H1 (cell line): Measurements from ENCODE around the gene OTOP1. TPM values are rescaled to one million over a fixed set of nuclear protein-coding genes. Genes with fewer than 3 reads are reported as not detected.

Source experiments
- CTCF ChIA-PET: fragments of 300-600 bp; sonication (Branson Sonifier 250); formaldehyde crosslinking; loops from one replicate; lab custom pipeline; 2021; ENCODE audit not compliant: partially characterized antibody; lab: Charles Lee
- POLR2A ChIA-PET: fragments of 300-600 bp; sonication (Branson Sonifier 250); formaldehyde crosslinking; loops from one replicate; lab custom pipeline; 2021; ENCODE audit warnings: inconsistent platforms; ENCODE audit not compliant: partially characterized antibody; lab: Charles Lee
- DNase-seq, 2 experiments: peaks; one replicate each; pipeline versions ENCODE4 v3.0.0 to v3.0.0-alpha.2; 2010 to 2022; ENCODE audit warnings: low spot score in 2 of 2, low read depth in 1 of 2, mixed read lengths in 1 of 2
- FAIRE-seq: peaks from 2 replicates; lab custom pipeline; 2011; peaks lifted over from hg19 to GRCh38; lab: Jason Lieb, UNC
- H2AFZ ChIP-seq: 2 replicates; pipeline ENCODE4 v1.8.1; 2012; ENCODE audit warnings: low read length, inconsistent platforms
- H2AK5ac ChIP-seq: 2 replicates; pipeline ENCODE4 v1.6.1; 2013; ENCODE audit warnings: low read depth, low read length
- H2BK120ac ChIP-seq: replicated peaks from 2 replicates; pipeline ENCODE3; 2013; ENCODE audit warnings: low read depth, low read length, inconsistent platforms
- H2BK12ac ChIP-seq: 2 replicates; pipeline ENCODE4 v1.6.1; 2013; ENCODE audit warnings: low read depth, low read length
- H2BK15ac ChIP-seq: 2 replicates; pipeline ENCODE4 v1.6.1; 2013; ENCODE audit warnings: low read length
- H2BK20ac ChIP-seq: 2 replicates; pipeline ENCODE4 v1.6.1; 2013; ENCODE audit warnings: low read length
- H2BK5ac ChIP-seq: 2 replicates; pipeline ENCODE4 v1.6.1; 2013; ENCODE audit warnings: low read depth, low read length
- H3K14ac ChIP-seq: 2 replicates; pipeline ENCODE4 v1.6.1; 2013; ENCODE audit warnings: inconsistent platforms; ENCODE audit not compliant: insufficient read length
- H3K18ac ChIP-seq: 2 replicates; pipeline ENCODE4 v1.6.1; 2013; ENCODE audit warnings: low read length; ENCODE audit errors: extremely low read depth
- H3K23ac ChIP-seq: 2 replicates; pipeline ENCODE4 v1.6.1; 2013; ENCODE audit warnings: inconsistent platforms; ENCODE audit not compliant: insufficient read length
- H3K23me2 ChIP-seq: 2 replicates; pipeline ENCODE4 v1.6.1; 2013; ENCODE audit warnings: low read depth, low read length
- H3K27ac ChIP-seq: 2 replicates; pipeline ENCODE4 v1.6.1; 2011; ENCODE audit warnings: low read depth, low read length, inconsistent platforms
- H3K27me3 ChIP-seq, 4 experiments: replicated peaks in 1 of 4; 1 replicate in 1 of 4; 2 replicates in 3 of 4; pipeline versions ENCODE4 v1.6.1 to v1.8.1; 2011 to 2013; ENCODE audit warnings: low read length in 3 of 4, mild to moderate bottlenecking in 3 of 4, inconsistent platforms in 2 of 4, mixed read lengths in 2 of 4, moderate library complexity in 1 of 4; ENCODE audit not compliant: control insufficient read depth in 3 of 4, insufficient read depth in 3 of 4; ENCODE audit errors: extremely low read depth in 1 of 4
- H3K36me3 ChIP-seq, 4 experiments: 2 replicates each; pipeline versions ENCODE4 v1.6.1 to v1.8.1; 2011 to 2013; ENCODE audit warnings: mild to moderate bottlenecking in 4 of 4, low read length in 3 of 4, moderate library complexity in 2 of 4, control low read depth in 1 of 4, inconsistent platforms in 1 of 4; ENCODE audit not compliant: insufficient read depth in 4 of 4, control insufficient read depth in 2 of 4
- H3K4ac ChIP-seq: replicated peaks from 2 replicates; pipeline ENCODE3; 2013; ENCODE audit warnings: low read length, low read depth, mixed read lengths, inconsistent platforms; ENCODE audit not compliant: insufficient read length
- H3K4me1 ChIP-seq, 4 experiments: replicated peaks in 1 of 4; 1 replicate in 1 of 4; 2 replicates in 3 of 4; pipeline versions ENCODE4 v1.6.1 to v1.8.1; 2011 to 2013; ENCODE audit warnings: low read length in 3 of 4, inconsistent platforms in 2 of 4, mixed read lengths in 1 of 4; ENCODE audit not compliant: insufficient read depth in 4 of 4, control insufficient read depth in 3 of 4
- H3K4me2 ChIP-seq, 2 experiments: 2 replicates each; pipeline versions ENCODE4 v1.6.1 to v1.8.1; 2011 to 2013; ENCODE audit warnings: low read depth in 2 of 2, low read length in 2 of 2, control low read depth in 1 of 2, inconsistent platforms in 1 of 2, mild to moderate bottlenecking in 1 of 2; ENCODE audit not compliant: insufficient read depth in 1 of 2
- H3K4me3 ChIP-seq, 4 experiments: fragments of 200-600, 300-600 bp in 1 of 4; sonication (generic), shearing (Covaris generic), sonication (Bioruptor Twin) in 1 of 4; 2 replicates each; pipeline versions ENCODE4 v1.5.1 to v1.8.1; 2011 to 2016; ENCODE audit warnings: low read length in 4 of 4, low read depth in 3 of 4, control low read depth in 2 of 4, inconsistent platforms in 2 of 4, mild to moderate bottlenecking in 2 of 4, mixed read lengths in 1 of 4, moderate library complexity in 1 of 4; ENCODE audit not compliant: insufficient read depth in 2 of 4; ENCODE audit errors: extremely low read depth in 1 of 4
- H3K56ac ChIP-seq: replicated peaks from 2 replicates; pipeline ENCODE3; 2013; ENCODE audit warnings: low read depth, mild to moderate bottlenecking, mixed read lengths, low read length, inconsistent platforms; ENCODE audit not compliant: insufficient read length
- H3K79me1 ChIP-seq: 2 replicates; pipeline ENCODE4 v1.6.1; 2013; ENCODE audit warnings: low read depth, low read length, control low read depth
- H3K79me2 ChIP-seq, 2 experiments: 2 replicates each; pipeline versions ENCODE4 v1.6.1 to v1.8.1; 2012 to 2013; ENCODE audit warnings: low read length in 2 of 2, mild to moderate bottlenecking in 2 of 2, inconsistent platforms in 1 of 2; ENCODE audit not compliant: insufficient read depth in 2 of 2, control insufficient read depth in 1 of 2
- H3K9ac ChIP-seq, 4 experiments: replicated peaks in 1 of 4; 1 replicate in 1 of 4; 2 replicates in 3 of 4; pipeline versions ENCODE4 v1.6.1 to v1.8.1; 2011 to 2013; ENCODE audit warnings: low read depth in 3 of 4, low read length in 3 of 4, control low read depth in 2 of 4, mild to moderate bottlenecking in 2 of 4, moderate library complexity in 2 of 4, inconsistent platforms in 1 of 4; ENCODE audit errors: extremely low read depth in 1 of 4
- H3K9me3 ChIP-seq, 2 experiments: 2 replicates each; pipeline versions ENCODE4 v1.6.1 to v1.8.1; 2012 to 2013; ENCODE audit warnings: mild to moderate bottlenecking in 2 of 2, moderate library complexity in 2 of 2, control low read depth in 1 of 2, inconsistent platforms in 1 of 2, low read depth in 1 of 2, low read length in 1 of 2, mixed read lengths in 1 of 2; ENCODE audit not compliant: insufficient read depth in 2 of 2
- H4K20me1 ChIP-seq, 2 experiments: replicated peaks in 1 of 2; 2 replicates each; pipeline versions ENCODE3 to v1.8.1; 2011 to 2013; ENCODE audit warnings: inconsistent platforms in 2 of 2, low read length in 2 of 2, mild to moderate bottlenecking in 1 of 2; ENCODE audit not compliant: insufficient read depth in 2 of 2, control insufficient read depth in 1 of 2
- H4K5ac ChIP-seq: 2 replicates; pipeline ENCODE4 v1.6.1; 2013; ENCODE audit warnings: low read length, low read depth, mixed read lengths, inconsistent platforms; ENCODE audit not compliant: insufficient read length
- H4K8ac ChIP-seq: 2 replicates; pipeline ENCODE4 v1.8.0; 2013; ENCODE audit warnings: mild to moderate bottlenecking, moderate library complexity, low read length, inconsistent platforms; ENCODE audit not compliant: insufficient read depth; ENCODE audit errors: extremely low read depth
- H4K91ac ChIP-seq: replicated peaks from 2 replicates; pipeline ENCODE3; 2013; ENCODE audit warnings: low read length, mixed read lengths, inconsistent platforms; ENCODE audit not compliant: insufficient read length
- BACH1 ChIP-seq: IDR thresholded peaks from 2 replicates; pipeline ENCODE4 v1.6.1; 2012; ENCODE audit warnings: low read length, improper control_type of control experiment
- CEBPB ChIP-seq: IDR thresholded peaks from 2 replicates; pipeline ENCODE4 v1.6.1; 2012; ENCODE audit warnings: low read depth, low read length
- CREB1 ChIP-seq: IDR thresholded peaks from 2 replicates; pipeline ENCODE4 v1.6.1; 2012; ENCODE audit warnings: inconsistent platforms
- MAFK ChIP-seq: IDR thresholded peaks from 2 replicates; pipeline ENCODE4 v1.6.1; 2012; ENCODE audit warnings: low read depth, mild to moderate bottlenecking, improper control_type of control experiment, low read length
- NRF1 ChIP-seq: IDR thresholded peaks from 2 replicates; pipeline ENCODE4 v1.6.1; 2011; ENCODE audit warnings: mild to moderate bottlenecking, low read depth, low read length, improper control_type of control experiment
- RBBP5 ChIP-seq: IDR thresholded peaks from 2 replicates; pipeline ENCODE4 v1.7.1; 2012; ENCODE audit warnings: low read depth, mild to moderate bottlenecking, inconsistent platforms, low read length, moderate library complexity, borderline replicate concordance
- RFX5 ChIP-seq: IDR thresholded peaks from 2 replicates; pipeline ENCODE4 v1.6.1; 2011; ENCODE audit warnings: low read depth, low read length, improper control_type of control experiment, borderline replicate concordance
- SAP30 ChIP-seq: fragments of 300-600 bp; sonication (generic); IDR thresholded peaks from 2 replicates; pipeline ENCODE4 v1.7.1; 2012; ENCODE audit warnings: low read length, moderate library complexity, mild to moderate bottlenecking, inconsistent platforms; ENCODE audit not compliant: insufficient read depth, insufficient replicate concordance
- SUZ12 ChIP-seq: fragments of 200-600 bp; sonication (generic); IDR thresholded peaks from 2 replicates; pipeline ENCODE4 v1.6.1; 2012; ENCODE audit warnings: mild to moderate bottlenecking, inconsistent platforms, low read length, moderate library complexity, mixed read lengths
- TAF1 ChIP-seq: IDR thresholded peaks from 2 replicates; pipeline ENCODE4 v1.6.1; 2011; ENCODE audit warnings: mild to moderate bottlenecking, low read depth, low read length
- TAF7 ChIP-seq: optimal IDR thresholded peaks from 2 replicates; pipeline ENCODE3; 2011; ENCODE audit warnings: low read depth, mild to moderate bottlenecking, inconsistent platforms, low read length, moderate library complexity, borderline replicate concordance
- TBP ChIP-seq: IDR thresholded peaks from 2 replicates; pipeline ENCODE4 v1.6.1; 2011; ENCODE audit warnings: low read depth, low read length, improper control_type of control experiment
- TCF12 ChIP-seq: IDR thresholded peaks from 2 replicates; pipeline ENCODE4 v1.6.1; 2011; ENCODE audit warnings: low read depth, mild to moderate bottlenecking, low read length
- TEAD4 ChIP-seq: IDR thresholded peaks from 2 replicates; pipeline ENCODE4 v1.6.1; 2012; ENCODE audit warnings: low read depth, low read length, inconsistent platforms, mixed read lengths
- WGBS, 2 experiments: shearing (Covaris generic) in 1 of 2; methylation state at CpG; one replicate each; pipeline versions ENCODE4 v1.1.6 to v1.1.7; 2013 to 2015; ENCODE audit warnings: low lambda C conversion rate in 2 of 2, mixed read lengths in 2 of 2, inconsistent platforms in 1 of 2, low coverage in 1 of 2, missing lambda C conversion rate in 1 of 2; ENCODE audit not compliant: insufficient replicate concordance in 2 of 2, insufficient coverage in 1 of 2, insufficient read length in 1 of 2; ENCODE audit errors: extremely low coverage in 1 of 2, missing lambda C conversion rate in 1 of 2; 5-methylcytosine and 5-hydroxymethylcytosine counted together
- polyA plus RNA-seq, 7 experiments: library from polyadenylated mRNA; depleted of rRNA in 3 of 7; stranded (reverse) in 5 of 7; unstranded in 2 of 7; fragments of >200 nt in 5 of 7; fragments of 200-250 nt in 2 of 7; gene quantifications; 1 replicate in 5 of 7; 2 replicates in 1 of 7; 4 replicates in 1 of 7; pipeline versions ENCODE4 v1.2.1 to v1.2.3, GENCODE V29; 2011 to 2013; ENCODE audit warnings: missing spikeins in 2 of 7, mixed read lengths in 2 of 7
- total RNA-seq: library from RNA; stranded (reverse); fragmentation: NEBNext Ultra II Directional; extraction: Animal tissue kit (Norgen Biotek cat#: 25700); gene quantifications from 2 replicates; pipeline ENCODE4 v1.2.1, GENCODE V29; 2021

OTOP1 gene
- total and polyA plus RNA-seq, 2 of the 8 experiments (the other 6 are each of a cell fraction or from before 2014, with no cell fraction given) = not detected

DNA sequence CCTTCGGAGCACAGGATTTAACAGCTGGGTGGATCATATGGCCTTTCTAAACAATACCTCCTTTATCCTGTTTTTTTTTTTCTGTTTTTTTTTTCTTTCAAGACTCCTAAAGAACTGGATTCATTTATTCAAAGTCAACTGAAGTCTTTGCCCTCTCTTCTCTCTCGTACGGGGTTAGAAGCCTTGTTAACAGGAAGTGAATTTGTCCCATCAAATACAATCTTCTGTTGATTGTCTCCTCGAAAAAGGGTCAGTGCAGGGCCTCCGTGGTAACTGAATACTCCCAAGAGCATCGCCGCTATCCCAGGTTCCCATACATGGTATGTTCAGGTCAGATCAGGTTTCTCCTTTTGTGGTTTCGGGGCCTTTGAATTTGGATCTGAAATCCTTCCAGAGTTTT lies 23.1 kb upstream of the OTOP1 start:
- TF ChIP-seq MAFK = no peak
- no peak for TF ChIP-seq SUZ12
- TF ChIP-seq RBBP5 = no peak
- no peak for TF ChIP-seq SAP30
- TF ChIP-seq CREB1 = no peak
- TF ChIP-seq TBP = no peak
- TF ChIP-seq TCF12 = no peak
- TF ChIP-seq NRF1 = no peak
- TF ChIP-seq TAF7 = no peak
- no peak for TF ChIP-seq RFX5
- no peak for TF ChIP-seq BACH1
- no peak for TF ChIP-seq CEBPB
- TF ChIP-seq TAF1 = no peak
- no peak for TF ChIP-seq TEAD4
- Histone ChIP-seq H2AFZ (no peak overlapping the region), H3K9me3 (no peaks in the 10 kb centered on the region), H3K56ac (no peak overlapping the region), H3K18ac (no peak overlapping the region), H4K5ac (no peak overlapping the region), H3K79me2 (peaks cover 0 to 8% of the 10 kb centered on the region in 2 experiments; a peak in 2 of 4 replicates), H3K23me2 (peaks cover 8% of the 10 kb centered on the region), H3K4me1 (peaks cover 0 to 6% (median 3%) of the 10 kb centered on the region in 4 experiments; a peak in 5 of 7 replicates), H2AK5ac (no peak overlapping the region), H3K4ac (no peak overlapping the region), H3K4me3 (no peak overlapping the region), H3K4me2 (no peak overlapping the region), H2BK20ac (no peak overlapping the region), H4K8ac (no peak overlapping the region), H2BK12ac (no peak overlapping the region), H3K27ac (no peak overlapping the region), H4K20me1 (no peaks in the 10 kb centered on the region), H3K9ac (no peak overlapping the region), H3K23ac (no peak overlapping the region), H2BK120ac (no peak overlapping the region), H2BK15ac (no peak overlapping the region), H3K36me3 (peaks cover 0 to 6% (median 2%) of the 10 kb centered on the region in 4 experiments; a peak in 4 of 8 replicates), H2BK5ac (no peak overlapping the region), H3K79me1 (peaks cover 3% of the 10 kb centered on the region; the same call in 1 of the 2 replicates), H4K91ac (no peak overlapping the region), H3K14ac (no peak overlapping the region), H3K27me3 (peaks cover 0 to 6% (median 0%) of the 10 kb centered on the region in 4 experiments; a peak in 1 of 7 replicates)
- 92% methylated on average over 8 of the region's 8 CpGs; no CpG with 5 or more reads in 1 of the 2 experiments for WGBS, 2 experiments
- ChIA-PET POLR2A (interaction anchor here (1.0 kb wide), 1 partner anchor 17 kb away, joined by 3 read pairs; no protein-coding TSS in a partner anchor), CTCF (interaction anchor here (0.6 to 2.3 kb wide), 6 partner anchors 9 to 78 kb away, joined by 3 to 11 read pairs (median 6); no protein-coding TSS in a partner anchor)
- DNase-seq (no peak), FAIRE-seq (no peak)
